A673 (cell line): ENCODE data around the gene NXNL2.

ENCODE experiments used
- EZH2 ChIP-seq: fragments of 200-600 bp; sonication (generic); IDR thresholded peaks from 2 replicates; pipeline ENCODE4 v1.6.1; 2017; ENCODE audit warnings: borderline replicate concordance, low read depth, mild to moderate bottlenecking, mixed read lengths, antibody characterized with exemption, low read length; ENCODE audit not compliant: poor library complexity, severe bottlenecking
- TF ChIP-seq, protein P1 (sequence below): fragments of 300-800, 200-600 bp; sonication (generic); conservative IDR thresholded peaks from 2 replicates; pipeline ENCODE4 v1.5.1; 2017; ENCODE audit warnings: low read depth, mild to moderate bottlenecking, antibody characterized with exemption, low read length, moderate library complexity, mixed read lengths

GRCh38 chr9:88523056-88523455 is 11.9 kb upstream of the NXNL2 start:
- no peak for TF ChIP-seq EZH2
- TF ChIP-seq, protein P1, sequence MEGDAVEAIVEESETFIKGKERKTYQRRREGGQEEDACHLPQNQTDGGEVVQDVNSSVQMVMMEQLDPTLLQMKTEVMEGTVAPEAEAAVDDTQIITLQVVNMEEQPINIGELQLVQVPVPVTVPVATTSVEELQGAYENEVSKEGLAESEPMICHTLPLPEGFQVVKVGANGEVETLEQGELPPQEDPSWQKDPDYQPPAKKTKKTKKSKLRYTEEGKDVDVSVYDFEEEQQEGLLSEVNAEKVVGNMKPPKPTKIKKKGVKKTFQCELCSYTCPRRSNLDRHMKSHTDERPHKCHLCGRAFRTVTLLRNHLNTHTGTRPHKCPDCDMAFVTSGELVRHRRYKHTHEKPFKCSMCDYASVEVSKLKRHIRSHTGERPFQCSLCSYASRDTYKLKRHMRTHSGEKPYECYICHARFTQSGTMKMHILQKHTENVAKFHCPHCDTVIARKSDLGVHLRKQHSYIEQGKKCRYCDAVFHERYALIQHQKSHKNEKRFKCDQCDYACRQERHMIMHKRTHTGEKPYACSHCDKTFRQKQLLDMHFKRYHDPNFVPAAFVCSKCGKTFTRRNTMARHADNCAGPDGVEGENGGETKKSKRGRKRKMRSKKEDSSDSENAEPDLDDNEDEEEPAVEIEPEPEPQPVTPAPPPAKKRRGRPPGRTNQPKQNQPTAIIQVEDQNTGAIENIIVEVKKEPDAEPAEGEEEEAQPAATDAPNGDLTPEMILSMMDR = no peak
